Endothelial cell of umbilical vein (primary cell): Measurements from ENCODE around the gene RPS6KA5. TPM values are rescaled to one million over a fixed set of nuclear protein-coding genes. Genes with fewer than 3 reads are reported as not detected.

ENCODE experiments used
- BruUV-seq: library from RNA; stranded (reverse); fragments of 400-500 nt; replicated peaks from 2 replicates; lab custom pipeline; 2021; lab: Mats Ljungman, UMichigan
- CTCF ChIA-PET: fragments of 300-600, 350-600 bp; sonication (Branson Sonifier 250); formaldehyde crosslinking; loops from one replicate; lab custom pipeline; 2021; ENCODE audit warnings: antibody characterized with exemption, inconsistent platforms; lab: Charles Lee
- POLR2A ChIA-PET: fragments of 300-600, 350-600 bp; sonication (Branson Sonifier 250); formaldehyde crosslinking; loops from one replicate; lab custom pipeline; 2021; ENCODE audit warnings: antibody characterized with exemption, inconsistent platforms; lab: Charles Lee
- DNase-seq: peaks from one replicate; pipeline ENCODE4 v3.0.0-alpha.2; 2011; ENCODE audit warnings: low read depth, low spot score
- FAIRE-seq: peaks from 2 replicates; lab custom pipeline; 2011; peaks lifted over from hg19 to GRCh38; lab: Jason Lieb, UNC
- H2AFZ ChIP-seq: 2 replicates; pipeline ENCODE4 v1.6.0; 2012; ENCODE audit warnings: low read depth, low read length, control low read depth, inconsistent platforms
- H3K27ac ChIP-seq: 2 replicates; pipeline ENCODE4 v1.5.1; 2011; ENCODE audit warnings: low read depth, mild to moderate bottlenecking, control low read depth, low read length, moderate library complexity; ENCODE audit not compliant: insufficient read depth
- H3K27me3 ChIP-seq, 2 experiments: 2 replicates each; pipeline versions ENCODE4 v1.6.0 to v1.6.1; 2011; ENCODE audit warnings: low read length in 2 of 2, mixed read lengths in 1 of 2; ENCODE audit not compliant: control insufficient read depth in 2 of 2, insufficient read depth in 2 of 2
- H3K36me3 ChIP-seq, 2 experiments: 2 replicates in 1 of 2; 3 replicates in 1 of 2; pipeline ENCODE4 v1.5.1; 2011; ENCODE audit warnings: low read length in 2 of 2, mild to moderate bottlenecking in 1 of 2, moderate library complexity in 1 of 2; ENCODE audit not compliant: control insufficient read depth in 2 of 2, insufficient read depth in 2 of 2; ENCODE audit errors: extremely low read depth in 1 of 2
- H3K4me1 ChIP-seq: 3 replicates; pipeline ENCODE4 v1.5.1; 2011; ENCODE audit warnings: mild to moderate bottlenecking, low read length; ENCODE audit not compliant: control insufficient read depth, insufficient read depth; ENCODE audit errors: extremely low read depth
- H3K4me2 ChIP-seq: 2 replicates; pipeline ENCODE4 v1.6.1; 2011; ENCODE audit warnings: low read length, control low read depth, mixed read lengths; ENCODE audit not compliant: insufficient read depth
- H3K4me3 ChIP-seq, 3 experiments: fragments of 200-600 bp in 1 of 3; sonication (generic), shearing (Covaris generic) in 1 of 3; replicated peaks in 1 of 3; 2 replicates each; pipeline ENCODE4 v1.5.1; 2011 to 2016; ENCODE audit warnings: control low read depth in 3 of 3, low read length in 3 of 3, mild to moderate bottlenecking in 2 of 3, inconsistent platforms in 1 of 3, low read depth in 1 of 3, moderate library complexity in 1 of 3; ENCODE audit not compliant: insufficient read depth in 1 of 3
- H3K79me2 ChIP-seq: 2 replicates; pipeline ENCODE4 v1.6.0; 2012; ENCODE audit warnings: low read length, inconsistent platforms; ENCODE audit not compliant: control insufficient read depth, insufficient read depth
- H3K9ac ChIP-seq: replicated peaks from 2 replicates; pipeline ENCODE3; 2011; ENCODE audit warnings: low read length, control low read depth; ENCODE audit not compliant: insufficient read depth; ENCODE audit errors: extremely low read depth
- H3K9me1 ChIP-seq: replicated peaks from 3 replicates; pipeline ENCODE4 v1.6.0; 2011; ENCODE audit warnings: mild to moderate bottlenecking, low read length; ENCODE audit not compliant: control insufficient read depth, insufficient read depth; ENCODE audit errors: extremely low read depth
- H3K9me3 ChIP-seq: replicated peaks from 2 replicates; pipeline ENCODE4 v1.5.1; 2012; ENCODE audit warnings: low read length, inconsistent platforms; ENCODE audit not compliant: control insufficient read depth, insufficient read depth
- H4K20me1 ChIP-seq: replicated peaks from 2 replicates; pipeline ENCODE3; 2011; ENCODE audit warnings: mild to moderate bottlenecking, low read length; ENCODE audit not compliant: control insufficient read depth, insufficient read depth; ENCODE audit errors: extremely low read depth
- FOS ChIP-seq: IDR thresholded peaks from 2 replicates; pipeline ENCODE4 v1.6.1; 2011; ENCODE audit warnings: mild to moderate bottlenecking, low read length, moderate library complexity, borderline replicate concordance; ENCODE audit not compliant: insufficient read depth
- GATA2 ChIP-seq: IDR thresholded peaks from 2 replicates; pipeline ENCODE4 v1.7.0; 2011; ENCODE audit warnings: low read depth, mild to moderate bottlenecking, moderate library complexity, mixed read lengths, low read length; ENCODE audit not compliant: insufficient read length, insufficient read depth
- JUN ChIP-seq: IDR thresholded peaks from 2 replicates; pipeline ENCODE4 v1.6.1; 2011; ENCODE audit warnings: borderline replicate concordance, low read depth; ENCODE audit not compliant: insufficient read length, insufficient read depth
- MYC ChIP-seq: IDR thresholded peaks from one replicate; pipeline ENCODE4 v1.6.1; 2011; ENCODE audit warnings: mild to moderate bottlenecking, low read depth, low read length
- POLR2A ChIP-seq: IDR thresholded peaks from 2 replicates; pipeline ENCODE4 v1.6.1; 2012; ENCODE audit warnings: low read depth, mild to moderate bottlenecking, control low read depth, low read length
- POLR2AphosphoS5 ChIP-seq: IDR thresholded peaks from 2 replicates; pipeline ENCODE4 v1.6.1; 2012; ENCODE audit warnings: low read depth, mild to moderate bottlenecking, control low read depth, low read length, moderate library complexity; ENCODE audit not compliant: insufficient read depth
- dilution Hi-C: fragments of 300-500 bp; cut with MboI; formaldehyde crosslinking; loops from one replicate; pipeline ENCODE4 v1.15.0; 2019; ENCODE audit warnings: low sequenced_read_pairs; ENCODE audit not compliant: extremely low pct_ligation_motif_present
- intact Hi-C: fragments of 100-400 bp; cut with micrococcal nuclease; formaldehyde crosslinking; loops from one replicate; pipeline ENCODE4 v1.10.0; 2022
- polyA plus RNA-seq, 4 experiments: library from polyadenylated mRNA; depleted of rRNA in 3 of 4; stranded (reverse) in 3 of 4; unstranded in 1 of 4; fragments of >200 nt; gene quantifications; 2 replicates each; pipeline versions ENCODE4 v1.2.1 to v1.2.3, GENCODE V29; 2011 to 2012; ENCODE audit warnings: missing spikeins in 1 of 4
- total RNA-seq: library from RNA; stranded (reverse); gene quantifications from 2 replicates; pipeline ENCODE4 v1.2.3, GENCODE V29; 2021
- TF ChIP-seq, protein P1 (sequence below), 2 donors: IDR thresholded peaks; 1 replicate in 1 of 2; 2 replicates in 1 of 2; pipeline ENCODE4 v1.5.1; 2011; ENCODE audit warnings: low read length in 2 of 2, mild to moderate bottlenecking in 2 of 2, moderate library complexity in 2 of 2, control low read depth in 1 of 2, inconsistent platforms in 1 of 2, low read depth in 1 of 2; ENCODE audit not compliant: insufficient read depth in 1 of 2; ENCODE audit errors: extremely low read depth in 1 of 2
- TF ChIP-seq, protein P2 (sequence below): IDR thresholded peaks from 2 replicates; pipeline ENCODE4 v1.6.1; 2011; ENCODE audit not compliant: insufficient read depth, insufficient read length

RPS6KA5 gene
- total and polyA plus RNA-seq, 2 donors (not counting 3 experiments of a cell fraction or from before 2014, with no cell fraction given) = 2.9 to 5.4 TPM

DNA sequence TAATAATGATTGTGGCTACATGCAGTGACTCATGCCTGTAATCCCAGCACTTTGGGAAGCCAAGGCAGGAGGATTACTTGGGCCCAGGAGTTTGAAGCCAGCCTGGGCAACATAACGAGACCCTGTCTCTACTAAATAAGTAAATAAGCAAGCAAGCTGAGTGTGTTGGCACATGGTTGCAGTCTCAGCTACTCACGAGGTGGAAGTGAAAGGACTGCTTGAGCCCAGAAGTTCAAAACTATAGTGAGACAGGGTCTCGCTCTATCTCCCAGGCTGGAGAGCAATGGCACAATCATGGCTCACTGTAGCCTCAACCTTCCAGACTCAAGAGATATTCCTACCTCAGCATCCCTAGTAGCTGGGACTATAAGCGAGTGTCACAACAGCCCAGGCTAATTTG is 64.7 kb downstream of the RPS6KA5 start:
- no peak for FAIRE-seq
- dilution Hi-C loops = no loop called here
- no peaks in the 10 kb centered on the region for H3K79me2 ChIP-seq
- no peak for DNase-seq
- intact Hi-C loops = no loop called here
- H3K4me3 ChIP-seq = no peak overlapping the region
- ChIA-PET CTCF (no interaction called here), POLR2A (no interaction called here)
- no peaks in the 10 kb centered on the region for H3K36me3 ChIP-seq
- H3K9me3 ChIP-seq = no peaks in the 10 kb centered on the region
- H3K4me2 ChIP-seq = no peak overlapping the region
- no peaks in the 10 kb centered on the region for H4K20me1 ChIP-seq
- no TSS peak for BruUV-seq
- no peak for TF ChIP-seq MYC
- TF ChIP-seq, protein P1, sequence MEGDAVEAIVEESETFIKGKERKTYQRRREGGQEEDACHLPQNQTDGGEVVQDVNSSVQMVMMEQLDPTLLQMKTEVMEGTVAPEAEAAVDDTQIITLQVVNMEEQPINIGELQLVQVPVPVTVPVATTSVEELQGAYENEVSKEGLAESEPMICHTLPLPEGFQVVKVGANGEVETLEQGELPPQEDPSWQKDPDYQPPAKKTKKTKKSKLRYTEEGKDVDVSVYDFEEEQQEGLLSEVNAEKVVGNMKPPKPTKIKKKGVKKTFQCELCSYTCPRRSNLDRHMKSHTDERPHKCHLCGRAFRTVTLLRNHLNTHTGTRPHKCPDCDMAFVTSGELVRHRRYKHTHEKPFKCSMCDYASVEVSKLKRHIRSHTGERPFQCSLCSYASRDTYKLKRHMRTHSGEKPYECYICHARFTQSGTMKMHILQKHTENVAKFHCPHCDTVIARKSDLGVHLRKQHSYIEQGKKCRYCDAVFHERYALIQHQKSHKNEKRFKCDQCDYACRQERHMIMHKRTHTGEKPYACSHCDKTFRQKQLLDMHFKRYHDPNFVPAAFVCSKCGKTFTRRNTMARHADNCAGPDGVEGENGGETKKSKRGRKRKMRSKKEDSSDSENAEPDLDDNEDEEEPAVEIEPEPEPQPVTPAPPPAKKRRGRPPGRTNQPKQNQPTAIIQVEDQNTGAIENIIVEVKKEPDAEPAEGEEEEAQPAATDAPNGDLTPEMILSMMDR (IDR thresholded peaks at IDR 0.05; ENCODE audit: extremely low read depth in 1 of 2, insufficient read depth in 1 of 2, low read depth in 1 of 2, low read length in 2 of 2) = no peak
- no peak for TF ChIP-seq POLR2AphosphoS5
- no peak overlapping the region for H3K27ac ChIP-seq
- H3K27me3 ChIP-seq = no peaks in the 10 kb centered on the region
- peaks cover 4% of the 10 kb centered on the region for H3K4me1 ChIP-seq
- H3K9ac ChIP-seq = no peak overlapping the region
- no peaks in the 10 kb centered on the region for H3K9me1 ChIP-seq
- no peak overlapping the region for H2AFZ ChIP-seq

DNA sequence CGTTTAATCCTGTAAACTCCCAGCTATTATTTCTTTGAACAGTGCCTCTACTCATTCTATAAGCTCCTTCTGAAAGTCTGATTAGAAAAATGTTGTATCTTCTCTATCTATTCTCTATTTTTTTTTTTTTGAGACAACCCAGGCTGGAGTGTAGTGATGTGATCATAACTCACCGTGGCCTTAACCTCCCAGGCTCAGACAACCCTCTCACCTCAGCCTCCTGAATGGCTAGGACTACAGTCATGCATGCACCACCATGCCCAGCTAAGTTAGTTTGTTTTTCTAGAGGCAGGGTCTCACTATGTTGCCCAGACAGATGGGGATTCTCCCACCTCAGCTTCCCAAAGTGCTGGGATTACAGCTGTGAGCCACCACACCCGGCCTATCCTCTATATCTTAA is 66.6 kb downstream of the RPS6KA5 start:
- no peak for TF ChIP-seq FOS
- TF ChIP-seq POLR2A = no peak
- TF ChIP-seq, protein P1 (IDR thresholded peaks at IDR 0.05; ENCODE audit: extremely low read depth in 1 of 2, insufficient read depth in 1 of 2, low read depth in 1 of 2, low read length in 2 of 2) = no peak
- no peak for TF ChIP-seq GATA2
- no peak for TF ChIP-seq MYC
- TF ChIP-seq JUN = no peak
- TF ChIP-seq, protein P2, sequence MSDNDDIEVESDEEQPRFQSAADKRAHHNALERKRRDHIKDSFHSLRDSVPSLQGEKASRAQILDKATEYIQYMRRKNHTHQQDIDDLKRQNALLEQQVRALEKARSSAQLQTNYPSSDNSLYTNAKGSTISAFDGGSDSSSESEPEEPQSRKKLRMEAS = no peak
- H3K4me1 ChIP-seq = peaks cover 4% of the 10 kb centered on the region
- BruUV-seq = no TSS peak
- H3K27me3 ChIP-seq = no peaks in the 10 kb centered on the region
- intact Hi-C loops (no loop called here), dilution Hi-C loops (no loop called here)
- CTCF ChIA-PET = interaction anchor here (1.2 kb wide), 1 partner anchor 91 kb away, joined by 4 read pairs; no protein-coding TSS in a partner anchor
- no peak overlapping the region for H3K9ac ChIP-seq
- DNase-seq = no peak
- no peak for FAIRE-seq
- no peaks in the 10 kb centered on the region for H3K79me2 ChIP-seq
- no peak overlapping the region for H2AFZ ChIP-seq
- H3K27ac ChIP-seq = no peak overlapping the region
- no peaks in the 10 kb centered on the region for H4K20me1 ChIP-seq
- POLR2A ChIA-PET = interaction anchor here (0.6 kb wide), 1 partner anchor 103 kb away, joined by 3 read pairs; no protein-coding TSS in a partner anchor
- no peak overlapping the region for H3K4me2 ChIP-seq
- no peak overlapping the region for H3K4me3 ChIP-seq
- H3K9me3 ChIP-seq = no peaks in the 10 kb centered on the region
- H3K36me3 ChIP-seq = no peaks in the 10 kb centered on the region
- no peaks in the 10 kb centered on the region for H3K9me1 ChIP-seq
